Rectal smooth muscle tissue (tissue), 1 donor: ENCODE results near the gene TRMT2B.
A peak's percentile ranks its signal among the peaks of the same experiment; 100 is the strongest.
"Not testable (repeated sequence)": the region's sequence is repeated elsewhere in the genome, so short reads cannot be mapped to it uniquely, and the experiment has no call there.

Source experiments
- H3K27ac ChIP-seq: one replicate; pipeline ENCODE4 v1.7.0; 2013; ENCODE audit warnings: low read depth, low read length, inconsistent platforms
- H3K27me3 ChIP-seq: one replicate; pipeline ENCODE4 v1.7.0; 2013; ENCODE audit warnings: low read length; ENCODE audit not compliant: control insufficient read depth, insufficient read depth
- H3K36me3 ChIP-seq: one replicate; pipeline ENCODE4 v1.7.0; 2013; ENCODE audit warnings: low read length; ENCODE audit not compliant: control insufficient read depth, insufficient read depth
- H3K4me1 ChIP-seq: one replicate; pipeline ENCODE4 v1.7.0; 2013; ENCODE audit warnings: low read length; ENCODE audit not compliant: control insufficient read depth, insufficient read depth
- H3K4me3 ChIP-seq: one replicate; pipeline ENCODE4 v1.7.0; 2013; ENCODE audit warnings: low read length
- H3K9ac ChIP-seq: one replicate; pipeline ENCODE4 v1.7.0; 2013; ENCODE audit warnings: low read length

TRMT2B gene

DNA sequence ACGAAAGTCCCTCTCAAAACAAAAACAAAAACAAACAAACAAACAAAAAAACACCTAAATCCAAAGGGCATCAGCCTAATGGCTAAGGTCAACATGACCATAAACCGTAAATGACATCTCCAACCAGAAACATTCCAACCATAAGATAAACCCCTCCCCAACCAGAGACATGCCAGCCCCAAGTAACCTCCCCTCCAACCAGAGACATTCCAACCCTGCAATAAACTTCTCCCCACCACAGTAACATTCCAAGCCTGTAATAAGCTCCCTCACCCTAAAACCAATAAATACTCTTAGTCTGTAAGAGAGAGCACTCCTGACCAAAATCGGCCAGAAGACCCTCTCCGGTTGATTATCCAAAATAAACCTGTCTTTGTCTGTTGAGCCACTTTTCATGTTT, 4.6 kb upstream of the TRMT2B start:
- not testable (repeated sequence) for H3K27me3 ChIP-seq, H3K4me1 ChIP-seq, H3K36me3 ChIP-seq, H3K27ac ChIP-seq, H3K4me3 ChIP-seq, H3K9ac ChIP-seq

DNA sequence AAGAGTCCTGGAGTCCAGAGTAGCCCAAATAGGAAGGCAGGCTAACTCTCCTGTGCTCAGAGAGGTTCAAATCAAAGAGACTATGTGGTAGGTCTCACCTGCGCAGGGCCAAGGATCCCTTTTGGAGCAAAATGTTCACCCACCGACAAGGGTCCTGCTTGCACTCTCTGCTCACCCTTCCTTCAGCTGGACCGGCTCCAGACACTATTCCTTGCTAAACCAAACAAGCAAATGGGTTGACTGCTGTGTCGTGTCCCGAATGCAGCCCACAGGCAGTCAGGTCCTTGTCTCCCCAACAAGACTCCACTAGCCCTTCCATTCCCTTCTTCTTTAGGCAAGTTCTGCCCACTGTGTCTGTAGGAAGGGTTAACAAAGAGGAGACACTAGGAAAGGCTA, 760 bp downstream of the TRMT2B start:
- Histone ChIP-seq H3K9ac (peak overlapping the region; percentile 7), H3K4me1 (no peaks in the 10 kb centered on the region), H3K27ac (peak overlapping the region; percentile 82), H3K36me3 (no peaks in the 10 kb centered on the region), H3K27me3 (no peaks in the 10 kb centered on the region), H3K4me3 (peak overlapping the region; percentile 62)

DNA sequence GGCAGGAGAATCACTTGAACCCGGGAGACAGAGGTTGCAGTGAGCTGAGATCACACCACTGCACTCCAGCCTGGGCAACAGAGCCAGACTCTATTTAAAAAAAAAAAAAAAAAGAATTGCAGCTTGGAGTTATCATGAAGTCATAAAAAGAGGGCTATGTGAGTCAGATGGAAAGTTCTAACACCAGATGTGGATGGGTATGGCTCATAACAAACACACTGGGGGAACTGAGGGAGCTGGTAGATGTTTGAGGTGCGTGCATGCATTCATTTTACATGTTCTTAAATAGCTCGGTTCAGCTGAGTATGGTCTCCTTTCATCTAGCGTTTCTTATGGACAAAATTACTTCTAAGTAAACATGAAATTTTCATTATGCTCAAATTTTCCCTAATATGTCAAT, 11.7 kb downstream of the TRMT2B start:
- Histone ChIP-seq H3K27ac (no peak overlapping the region), H3K9ac (no peak overlapping the region), H3K4me1 (no peaks in the 10 kb centered on the region), H3K4me3 (no peak overlapping the region), H3K36me3 (peaks cover 2% of the 10 kb centered on the region), H3K27me3 (no peaks in the 10 kb centered on the region)

DNA sequence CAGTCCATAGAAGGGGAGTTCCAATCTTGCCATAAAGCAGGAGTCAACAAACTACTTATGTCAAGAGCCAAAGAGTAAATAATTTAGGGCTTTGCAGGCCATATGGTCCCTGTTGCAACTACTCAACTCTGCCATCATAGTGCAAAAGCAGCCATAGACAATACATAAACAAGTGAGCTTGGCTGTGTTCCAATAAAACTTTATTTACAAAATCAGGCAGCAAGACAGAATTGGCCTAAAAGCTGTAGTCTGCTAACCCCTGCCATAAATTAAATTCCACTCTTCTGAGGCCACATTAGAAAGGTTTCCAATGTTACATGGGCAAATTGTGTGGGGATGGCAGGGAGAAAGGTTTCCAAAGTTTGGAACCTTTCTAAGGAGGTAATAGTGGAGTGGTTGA, 14.7 kb downstream of the TRMT2B start:
- Histone ChIP-seq H3K9ac (no peak overlapping the region), H3K27me3 (no peaks in the 10 kb centered on the region), H3K4me1 (no peaks in the 10 kb centered on the region), H3K4me3 (no peak overlapping the region), H3K27ac (no peak overlapping the region), H3K36me3 (peaks cover 2% of the 10 kb centered on the region)

DNA sequence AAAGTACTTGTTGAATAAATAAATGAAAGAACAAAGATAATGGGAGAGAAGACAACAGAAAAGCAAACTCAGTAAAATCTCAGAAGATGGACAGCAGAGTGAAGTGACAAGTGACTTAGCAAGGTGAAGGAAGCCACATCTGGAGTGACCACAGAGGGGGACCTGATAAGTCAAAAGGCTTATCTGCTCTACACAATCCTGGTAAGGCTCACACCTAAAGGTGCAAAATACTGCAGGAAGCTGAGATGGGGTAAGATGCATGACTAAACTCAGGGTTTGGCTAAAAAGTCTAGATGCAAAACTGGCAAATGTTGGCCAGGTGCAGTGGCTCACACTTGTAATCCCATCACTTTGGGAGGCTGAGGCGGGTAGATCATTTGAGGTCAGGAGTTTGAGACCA, 22.2 kb downstream of the TRMT2B start:
- H3K4me1 ChIP-seq: no peaks in the 10 kb centered on the region
- H3K36me3 ChIP-seq: peaks cover 3% of the 10 kb centered on the region
- H3K27me3 ChIP-seq: no peaks in the 10 kb centered on the region
- H3K4me3 ChIP-seq: no peak overlapping the region
- no peak overlapping the region for H3K9ac ChIP-seq
- H3K27ac ChIP-seq: no peak overlapping the region

DNA sequence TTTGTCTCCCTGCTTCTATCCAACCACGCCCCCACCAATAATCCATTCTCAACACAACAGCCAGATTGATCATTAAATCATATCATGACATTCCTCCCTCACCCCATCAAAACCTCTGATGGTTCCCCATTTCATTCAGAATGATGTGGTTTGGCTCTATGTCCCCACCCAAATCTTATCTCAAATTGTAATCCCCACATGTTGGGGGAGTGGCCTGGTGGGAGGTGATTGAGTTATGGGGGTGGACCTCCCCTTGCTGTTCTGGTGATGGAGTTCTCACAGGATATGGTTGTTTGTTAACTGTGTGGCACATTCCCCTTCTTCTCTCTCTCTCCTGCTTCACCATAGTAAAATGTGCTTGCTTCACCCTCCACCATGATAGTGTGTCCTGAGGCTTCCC, 23.3 kb downstream of the TRMT2B start:
- Histone ChIP-seq H3K4me3 (no peak overlapping the region), H3K9ac (no peak overlapping the region), H3K27me3 (no peaks in the 10 kb centered on the region), H3K36me3 (peaks cover 3% of the 10 kb centered on the region), H3K27ac (no peak overlapping the region), H3K4me1 (no peaks in the 10 kb centered on the region)

DNA sequence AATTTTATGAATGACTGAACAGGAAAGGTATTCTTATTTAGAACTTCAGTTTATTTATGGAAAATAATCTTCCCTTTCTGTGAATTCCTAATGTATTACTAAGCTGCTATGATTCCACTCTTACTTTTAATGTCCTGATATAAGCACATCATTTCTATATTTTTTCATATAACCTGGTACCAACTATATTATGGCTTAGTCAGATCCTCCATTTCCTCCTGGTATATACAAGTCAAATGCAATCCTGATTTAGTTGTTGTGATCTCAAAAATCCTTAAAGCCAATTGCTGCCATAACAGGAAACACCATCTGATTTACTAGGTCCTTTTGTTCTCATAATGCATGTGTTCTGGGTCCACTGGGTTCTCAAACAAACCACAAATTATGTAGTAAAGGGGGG, 26.8 kb downstream of the TRMT2B start:
- Histone ChIP-seq H3K4me3 (no peak overlapping the region), H3K27ac (no peak overlapping the region), H3K9ac (no peak overlapping the region), H3K4me1 (no peaks in the 10 kb centered on the region), H3K27me3 (no peaks in the 10 kb centered on the region), H3K36me3 (peaks cover 6% of the 10 kb centered on the region)

DNA sequence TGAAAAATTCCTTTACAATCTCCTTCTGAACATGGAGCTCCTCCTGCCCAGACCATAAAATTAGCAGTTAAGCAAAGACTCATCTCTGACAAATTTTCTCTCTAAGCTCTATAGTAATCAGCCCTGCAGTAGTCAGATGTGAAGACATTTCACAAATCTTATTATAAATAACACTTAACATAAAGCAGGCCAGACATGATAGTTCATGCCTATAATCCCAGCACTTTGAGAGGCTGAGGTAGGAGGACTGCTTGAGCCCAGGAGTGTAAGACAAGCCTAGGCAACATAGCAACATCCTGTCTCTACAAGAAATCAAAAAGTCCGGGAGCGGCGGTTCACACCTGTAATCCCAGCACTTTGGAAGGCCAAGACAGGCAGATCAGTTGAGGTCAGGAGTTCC, 29.9 kb downstream of the TRMT2B start:
- Histone ChIP-seq H3K4me3 (no peak overlapping the region), H3K27me3 (no peaks in the 10 kb centered on the region), H3K27ac (no peak overlapping the region), H3K36me3 (peaks cover 3% of the 10 kb centered on the region), H3K4me1 (no peaks in the 10 kb centered on the region), H3K9ac (no peak overlapping the region)

DNA sequence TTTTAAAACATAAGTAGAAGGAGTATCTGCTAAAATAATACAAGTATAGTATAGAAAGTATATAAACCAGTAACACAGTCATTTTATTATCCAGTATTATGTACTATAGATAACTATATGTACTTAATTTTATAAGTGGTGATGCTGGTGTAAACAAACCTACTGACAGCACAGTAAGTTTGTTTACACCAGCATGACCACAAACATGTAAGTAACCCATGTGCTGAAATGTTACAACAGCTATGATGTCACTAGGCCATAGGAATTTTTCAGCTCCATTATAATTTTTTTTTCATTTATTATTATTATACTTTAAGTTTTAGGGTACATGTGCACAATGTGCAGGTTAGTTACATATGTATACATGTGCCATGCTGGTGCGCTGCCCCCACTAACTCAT, 39.9 kb downstream of the TRMT2B start:
- not testable (repeated sequence) for H3K36me3 ChIP-seq, H3K27ac ChIP-seq, H3K4me1 ChIP-seq, H3K9ac ChIP-seq, H3K27me3 ChIP-seq, H3K4me3 ChIP-seq

DNA sequence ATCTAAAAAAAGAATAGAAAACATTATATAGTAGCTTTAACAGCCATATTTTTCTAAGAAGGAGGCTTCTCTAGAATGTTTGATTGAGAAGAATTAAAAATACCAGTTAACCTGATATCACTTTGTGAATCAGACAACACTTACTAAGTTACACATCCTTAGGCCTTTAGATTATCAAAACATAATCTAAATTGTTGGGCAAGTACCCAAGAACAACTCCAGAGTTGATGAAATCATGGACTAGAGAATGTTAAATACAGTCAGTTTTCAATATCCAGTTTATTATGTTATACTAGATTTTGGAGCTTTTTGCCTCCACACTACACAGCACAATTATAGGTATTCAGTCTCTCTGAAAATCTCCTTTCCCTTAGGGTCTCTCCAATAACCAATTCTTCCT, 42.8 kb downstream of the TRMT2B start:
- no peak overlapping the region for H3K4me3 ChIP-seq
- no peak overlapping the region for H3K9ac ChIP-seq
- no peak overlapping the region for H3K27ac ChIP-seq
- no peaks in the 10 kb centered on the region for H3K36me3 ChIP-seq
- no peaks in the 10 kb centered on the region for H3K4me1 ChIP-seq
- H3K27me3 ChIP-seq: no peaks in the 10 kb centered on the region

DNA sequence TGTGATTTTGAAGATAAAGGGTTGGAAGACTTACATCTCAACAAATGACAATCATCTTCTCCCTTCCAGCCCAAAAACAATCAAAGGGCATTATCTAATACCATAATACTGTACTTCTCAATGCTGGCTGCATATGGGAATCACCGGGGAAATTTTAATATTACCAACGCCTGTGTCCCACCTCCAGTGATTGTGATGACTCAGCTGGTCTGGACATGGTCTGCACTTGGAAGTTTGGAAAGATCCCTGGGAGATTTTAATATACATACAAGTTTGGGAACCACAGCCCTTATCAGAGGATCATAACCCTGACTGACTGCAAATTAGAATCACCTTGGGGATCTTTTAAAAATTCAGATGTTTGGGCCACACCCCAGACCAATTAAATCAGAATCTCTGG, 52.5 kb downstream of the TRMT2B start:
- no peak overlapping the region for H3K27ac ChIP-seq
- H3K9ac ChIP-seq: no peak overlapping the region
- no peaks in the 10 kb centered on the region for H3K27me3 ChIP-seq
- H3K4me1 ChIP-seq: no peaks in the 10 kb centered on the region
- no peak overlapping the region for H3K4me3 ChIP-seq
- no peaks in the 10 kb centered on the region for H3K36me3 ChIP-seq

DNA sequence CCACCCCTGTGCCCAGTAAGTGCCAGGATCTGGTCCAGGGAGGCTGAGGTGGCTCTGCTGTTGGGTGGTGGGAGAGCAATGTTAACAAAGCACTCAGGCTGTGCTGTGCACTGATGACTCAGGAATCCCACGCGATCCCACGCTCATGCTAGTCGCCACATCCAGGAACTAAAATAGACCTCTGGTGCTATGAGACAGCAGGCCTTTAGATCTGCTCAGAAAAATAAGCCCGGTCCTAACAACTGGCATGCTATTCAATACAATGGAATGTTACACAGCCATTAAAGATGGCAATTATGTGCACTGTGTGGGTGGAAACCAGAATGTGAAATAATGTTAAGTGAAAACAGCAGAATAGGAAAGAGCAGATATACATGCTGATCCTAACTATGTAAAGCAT, 56.4 kb downstream of the TRMT2B start:
- Histone ChIP-seq H3K4me3 (no peak overlapping the region), H3K27ac (no peak overlapping the region), H3K4me1 (no peaks in the 10 kb centered on the region), H3K36me3 (no peaks in the 10 kb centered on the region), H3K27me3 (no peaks in the 10 kb centered on the region), H3K9ac (no peak overlapping the region)

DNA sequence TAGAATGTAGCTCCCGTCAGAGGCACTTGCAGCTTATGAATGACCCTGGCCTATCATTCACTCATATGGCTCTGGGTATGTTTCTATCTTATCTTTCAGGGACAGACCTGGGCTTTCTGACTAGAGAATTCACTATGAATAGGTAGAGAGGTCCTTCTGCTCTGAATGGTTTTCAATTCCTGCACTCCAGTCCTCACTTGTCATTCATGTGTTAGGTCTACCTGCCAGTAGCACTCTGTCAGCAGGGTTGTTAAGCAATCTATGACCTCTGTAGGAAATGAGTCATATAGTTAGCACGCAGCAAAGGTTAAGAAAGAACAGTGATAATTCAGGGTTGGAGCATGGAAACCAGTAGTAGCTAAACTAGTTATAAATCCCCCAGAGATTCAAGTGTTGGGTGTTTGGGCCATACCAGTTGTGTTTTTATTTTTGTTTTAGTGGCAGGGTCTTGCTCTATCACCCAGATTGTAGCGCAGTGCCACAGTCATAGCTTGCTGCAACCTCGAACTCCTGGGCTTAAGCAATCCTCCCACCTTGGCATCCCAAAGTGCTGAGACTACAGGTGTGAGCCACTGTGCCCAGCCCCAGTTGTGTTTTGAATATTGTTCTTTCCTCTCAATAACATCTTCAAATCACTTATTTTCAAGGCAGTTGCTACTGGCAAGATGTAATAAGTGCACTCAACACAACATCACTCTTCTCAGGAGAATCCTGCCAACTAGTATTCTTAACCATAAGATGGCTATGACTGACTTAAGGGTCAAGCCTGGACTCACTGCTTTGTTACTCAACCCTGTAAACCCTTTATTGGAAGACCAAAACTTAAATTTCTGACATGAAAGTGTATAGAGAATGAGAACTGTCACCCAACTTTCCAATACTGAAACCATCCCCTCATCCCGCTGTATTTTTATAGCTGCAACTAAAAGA, 57.3 kb downstream of the TRMT2B start:
- H3K27me3 ChIP-seq: no peaks in the 10 kb centered on the region
- no peak overlapping the region for H3K4me3 ChIP-seq
- no peaks in the 10 kb centered on the region for H3K4me1 ChIP-seq
- no peak overlapping the region for H3K9ac ChIP-seq
- no peaks in the 10 kb centered on the region for H3K36me3 ChIP-seq
- H3K27ac ChIP-seq: no peak overlapping the region
